Measurements from ENCODE around the gene LIN28B.

Gene LIN28B

DNA sequence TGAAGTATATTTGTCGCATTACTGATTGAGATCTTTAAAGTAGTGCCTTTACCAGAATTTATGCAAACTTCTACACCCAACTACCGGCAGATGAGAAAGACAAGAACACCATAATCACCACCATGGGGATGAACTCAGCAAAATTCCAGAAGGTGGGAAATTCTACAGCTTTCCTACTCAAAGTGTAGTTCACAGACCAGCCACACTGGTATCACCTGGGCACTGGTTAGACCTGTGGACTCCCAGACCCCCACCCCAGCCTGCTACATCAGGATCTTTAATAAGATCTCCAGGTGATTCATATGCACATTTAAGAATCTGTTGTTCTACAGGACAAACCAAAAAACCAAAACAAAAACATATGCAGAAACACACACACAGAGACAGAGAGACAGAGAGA is 155.0 kb downstream of the LIN28B start:
- DNase-seq (ENCODE audit: low spot score) = no peak

DNA sequence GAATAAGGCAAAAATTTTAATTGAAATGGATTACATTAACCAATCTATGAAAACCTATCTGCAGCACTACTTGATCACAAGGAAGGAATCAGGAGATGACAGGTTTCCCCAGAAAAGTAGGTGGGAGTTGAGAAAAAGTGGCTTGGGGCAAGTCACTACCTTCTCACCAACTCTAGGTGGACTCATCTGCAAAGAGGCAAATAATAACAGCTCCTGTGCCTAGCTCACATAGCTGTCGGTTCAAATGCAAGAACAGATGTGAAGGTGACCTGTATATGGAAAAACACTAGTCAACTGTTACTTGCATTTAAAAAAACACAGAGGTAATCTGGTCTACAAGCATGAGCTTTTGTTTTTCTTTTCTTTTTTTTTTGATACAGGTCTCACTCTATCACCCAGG is 155.7 kb downstream of the LIN28B start:
- no peak for DNase-seq (ENCODE audit: low spot score)

DNA sequence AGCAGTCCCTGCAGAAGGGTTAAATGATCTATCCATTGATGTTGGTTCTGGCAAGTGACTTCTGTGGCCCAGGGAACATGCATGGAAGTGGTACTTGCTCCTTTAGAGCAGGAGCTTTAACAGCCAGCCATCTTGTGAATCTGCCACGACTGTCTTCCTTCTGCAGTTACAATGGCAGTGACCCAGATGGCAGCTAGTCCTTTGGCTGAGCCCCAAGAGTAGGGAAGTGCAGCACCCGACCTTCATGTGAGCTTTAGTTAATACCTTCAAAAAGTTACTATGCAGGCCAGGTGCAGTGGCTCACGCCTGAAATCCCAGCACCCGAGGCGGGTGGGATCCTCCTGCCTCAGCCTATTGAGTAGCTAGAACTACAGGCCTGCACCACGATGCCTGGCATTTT is 156.5 kb downstream of the LIN28B start:
- DNase-seq (ENCODE audit: low spot score) = no peak

GRCh38 chr6:105116150-105116549 is 159.2 kb downstream of the LIN28B start:
- DNase-seq (ENCODE audit: low spot score) = no peak

- DNase-seq (ENCODE audit: low spot score) = no peak
Observed at GRCh38 chr6:105120570-105120969, 163.7 kb downstream of the LIN28B start.

GRCh38 chr6:105121981-105122380 is 165.1 kb downstream of the LIN28B start:
- DNase-seq (ENCODE audit: low spot score) = no peak

- no peak for DNase-seq (ENCODE audit: low spot score)
Observed at GRCh38 chr6:105122717-105123116, 165.8 kb downstream of the LIN28B start.

Measured in HuH-7.5 (cell line).